HG03565 (cell line): ENCODE measurements around the gene PRKCA.

Source experiments
- ATAC-seq: cut with Tn5 transposase; IDR thresholded peaks from one replicate; pipeline ENCODE4 v1.9.1; 2021; ENCODE audit warnings: mild to moderate bottlenecking, moderate library complexity; ENCODE audit not compliant: unreplicated experiment

The PRKCA gene

GRCh38 chr17:66564992-66565465, 262.6 kb downstream of the PRKCA start:
- no peak for ATAC-seq

DNA sequence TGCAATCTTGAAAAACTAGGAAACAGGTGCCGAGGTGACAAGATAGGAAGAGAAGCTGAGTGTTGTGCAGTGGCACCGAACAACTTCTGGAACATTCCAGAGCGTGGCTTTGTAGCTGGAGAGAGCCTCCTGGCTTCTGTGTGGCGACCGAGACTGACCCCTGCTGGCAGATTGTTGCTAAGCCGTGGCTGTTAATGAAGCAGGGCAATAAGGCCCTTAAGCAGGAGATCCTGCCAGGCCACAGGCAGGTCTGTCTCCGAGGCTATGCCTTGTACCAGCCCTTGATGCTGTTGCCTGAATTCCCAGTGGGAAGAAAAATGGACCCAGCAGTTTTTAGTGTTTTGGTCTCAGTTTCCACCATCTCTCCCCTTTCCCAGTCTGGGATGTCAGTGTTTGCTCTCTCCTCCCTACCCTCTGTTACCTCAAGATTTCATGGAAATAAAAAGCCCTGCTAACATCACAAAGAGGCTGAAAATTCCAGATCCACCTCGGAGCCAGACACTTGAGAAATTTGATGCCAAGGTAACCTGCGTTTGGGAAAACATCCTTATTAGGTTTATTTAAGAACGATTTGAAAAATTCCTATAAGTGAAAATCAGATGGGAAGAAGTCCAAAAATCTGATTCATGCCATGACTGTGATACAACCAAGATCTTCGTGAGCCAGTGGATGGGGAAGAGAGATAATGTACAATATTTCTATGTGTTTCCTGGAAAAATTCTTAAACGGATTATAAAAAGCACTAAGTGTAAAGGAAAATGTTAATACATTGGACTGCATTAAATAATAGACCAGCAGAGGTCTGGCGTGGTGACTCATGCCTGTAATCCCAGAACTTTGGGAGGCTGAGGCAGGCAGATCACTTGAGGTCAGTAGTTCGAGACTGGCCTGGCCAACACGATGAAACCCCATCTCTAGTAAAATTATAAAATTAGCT, 265.1 kb downstream of the PRKCA start:
- ATAC-seq = no peak

- ATAC-seq = no peak
These were observed 267.2 kb downstream of the PRKCA start for GRCh38 chr17:66569572-66569971.

- ATAC-seq = no peak
These were observed 268.2 kb downstream of the PRKCA start for GRCh38 chr17:66570447-66571195.

DNA sequence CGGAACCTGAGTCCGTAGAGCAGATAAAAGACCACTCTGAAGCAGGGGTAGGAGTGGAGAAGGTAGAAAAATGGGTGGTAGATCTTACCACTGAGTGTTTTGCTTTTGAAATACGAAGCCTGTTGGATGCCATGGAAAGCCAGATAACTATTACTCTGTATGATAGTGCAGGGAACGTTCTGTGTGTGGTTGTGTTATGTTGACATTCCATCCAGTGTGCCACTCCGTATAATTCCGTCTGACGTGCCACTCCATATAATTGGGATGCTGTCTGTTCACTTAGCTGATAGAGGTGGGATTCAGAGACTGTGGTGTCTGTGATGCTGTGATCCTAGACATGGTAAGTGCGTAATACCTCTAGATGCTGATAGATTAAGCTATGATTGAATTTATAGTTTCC, 269.3 kb downstream of the PRKCA start:
- no peak for ATAC-seq

DNA sequence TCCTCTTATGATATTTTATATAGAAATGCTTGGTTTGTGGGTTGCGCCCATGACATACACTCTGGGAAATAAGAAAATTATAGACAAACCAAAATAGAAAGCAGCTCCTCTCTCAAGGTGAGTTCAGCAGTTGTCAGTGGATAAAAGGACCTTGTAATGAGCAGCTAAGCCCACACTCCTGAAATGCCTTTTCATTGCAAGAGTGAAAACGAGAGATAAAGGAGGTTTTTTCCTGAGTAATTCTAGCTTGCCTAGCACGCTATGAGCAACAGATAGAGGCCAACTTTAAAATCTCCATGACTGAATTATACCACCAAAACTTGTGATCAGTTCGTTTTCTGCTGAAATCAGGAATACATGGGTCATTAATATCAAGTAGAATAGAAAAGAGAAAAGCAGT, 270.7 kb downstream of the PRKCA start:
- no peak for ATAC-seq

- ATAC-seq = no peak
These were observed 271.7 kb downstream of the PRKCA start for GRCh38 chr17:66574123-66574522.

DNA sequence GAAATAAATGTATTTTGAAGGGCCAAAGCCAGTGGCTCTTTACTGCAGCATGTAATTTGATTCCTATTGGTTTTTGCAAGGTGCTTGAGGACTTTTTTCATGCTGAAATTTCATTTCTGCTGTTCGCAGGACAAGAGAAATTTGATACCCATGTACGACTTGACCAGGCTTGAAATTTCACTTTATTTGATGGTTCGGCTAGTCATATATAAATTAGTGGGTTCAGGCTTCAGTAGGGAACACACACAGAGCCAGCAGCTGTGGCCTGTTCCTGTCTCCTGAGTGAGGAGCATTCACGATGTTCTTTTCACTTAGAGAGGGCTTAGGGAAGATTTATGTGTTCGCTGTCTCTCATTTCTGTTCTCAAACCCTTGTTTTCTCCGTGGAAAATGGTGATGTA, 274.1 kb downstream of the PRKCA start:
- ATAC-seq = no peak

GRCh38 chr17:66577041-66577440, 274.6 kb downstream of the PRKCA start:
- no peak for ATAC-seq

GRCh38 chr17:66578781-66579489, 276.5 kb downstream of the PRKCA start:
- no peak for ATAC-seq

DNA sequence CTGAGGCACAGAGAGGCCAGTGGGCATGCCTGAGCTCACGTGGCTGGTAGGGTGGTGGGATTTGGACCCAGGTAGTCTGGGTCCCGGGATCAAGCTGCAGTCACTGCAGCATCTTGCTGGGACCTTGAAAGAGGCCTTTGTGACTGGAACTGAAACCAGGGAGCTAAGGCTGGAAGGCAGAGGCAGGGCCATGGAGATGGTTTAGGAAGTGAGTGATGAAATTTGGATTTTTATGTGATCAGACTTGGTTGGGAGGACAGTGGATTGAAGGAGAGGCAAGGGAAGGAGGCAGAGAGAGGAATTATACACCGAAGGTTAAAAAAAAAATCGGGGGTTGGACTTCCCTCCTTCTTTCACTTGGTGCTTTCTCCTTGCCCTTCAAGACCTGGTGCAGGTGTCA, 277.1 kb downstream of the PRKCA start:
- no peak for ATAC-seq

GRCh38 chr17:66580184-66580955, 278.0 kb downstream of the PRKCA start:
- no peak for ATAC-seq

- no peak for ATAC-seq
These were observed 278.6 kb downstream of the PRKCA start for GRCh38 chr17:66580956-66581391.

GRCh38 chr17:66582373-66583111, 280.1 kb downstream of the PRKCA start:
- ATAC-seq = no peak

DNA sequence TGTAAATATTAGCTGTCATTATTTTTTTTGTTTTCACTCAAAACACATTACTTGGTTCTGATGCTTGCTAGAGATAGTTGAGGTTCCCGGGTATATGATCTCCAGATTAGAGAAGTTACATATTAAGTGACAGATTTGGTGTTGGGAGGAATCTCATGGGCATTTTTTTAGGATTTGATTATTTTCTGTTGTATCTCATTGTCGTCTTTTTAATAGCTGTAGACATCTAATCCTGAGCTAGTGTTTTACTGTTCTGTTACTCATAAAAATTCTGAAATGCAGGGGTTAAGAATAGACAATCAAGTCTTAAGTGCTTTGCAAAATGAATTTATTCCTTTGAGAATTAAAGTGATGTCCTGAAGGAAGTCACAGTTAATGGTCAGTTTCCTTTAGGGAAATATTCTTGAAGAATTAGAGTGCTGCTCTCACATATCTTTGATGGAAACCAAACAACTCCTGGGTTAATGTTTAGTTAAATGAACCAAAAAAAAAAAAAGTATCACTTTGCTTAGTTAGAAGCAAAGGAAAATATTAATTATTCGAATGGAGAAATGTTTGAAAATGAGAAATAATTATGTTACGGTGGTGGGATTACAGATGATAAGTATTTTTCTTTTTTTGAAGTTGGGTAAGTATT, 280.8 kb downstream of the PRKCA start:
- no peak for ATAC-seq

- ATAC-seq = no peak
These were observed 282.5 kb downstream of the PRKCA start for GRCh38 chr17:66584927-66585326.

GRCh38 chr17:66585472-66585871, 283.1 kb downstream of the PRKCA start:
- ATAC-seq = no peak

- ATAC-seq = no peak
These were observed 287.5 kb downstream of the PRKCA start for GRCh38 chr17:66589892-66590291.

DNA sequence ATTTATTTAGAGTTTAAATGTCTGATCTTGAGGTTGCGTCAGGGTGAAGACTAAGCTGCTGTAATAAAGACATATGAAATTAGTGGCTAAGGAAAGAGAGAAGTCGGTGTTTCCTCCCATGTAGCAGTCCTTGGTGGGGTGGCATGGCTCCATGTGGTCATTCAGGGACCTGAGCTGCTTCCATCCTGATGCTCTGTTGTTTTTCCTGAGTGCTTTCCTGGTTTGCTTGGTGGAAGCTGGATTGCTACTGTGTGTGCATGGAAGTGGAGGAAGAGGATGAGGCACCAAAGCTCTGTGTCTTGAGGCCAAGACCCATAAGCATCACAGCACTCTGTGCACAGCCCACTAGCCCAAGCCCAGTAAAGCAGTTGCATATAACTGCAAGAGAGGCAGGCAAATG, 290.7 kb downstream of the PRKCA start:
- no peak for ATAC-seq
